ENCODE data around the gene GRM3.

- no peak for TF ChIP-seq POLR2AphosphoS5 (IDR thresholded peaks at IDR 0.05; ENCODE audit: borderline replicate concordance, low read depth, low read length)
- no peak for TF ChIP-seq EZH2 (IDR thresholded peaks at IDR 0.05)
Observed at GRCh38 chr7:86826948-86827347, 183.2 kb downstream of the GRM3 start.

Data from SK-N-MC (cell line).